IMR-90 (cell line): Measurements from ENCODE around the gene ZNRD2. TPM values are rescaled to one million over a fixed set of nuclear protein-coding genes. Genes with fewer than 3 reads are reported as not detected.
A peak's percentile ranks its signal among the peaks of the same experiment; 100 is the strongest.

ENCODE experiments used
- ATAC-seq: fragments of 200-7000 bp; cut with Tn5 transposase; 2 replicates; pipeline ENCODE4 v1.9.1; 2020; ENCODE audit warnings: low read depth, mild to moderate bottlenecking, moderate library complexity
- BruUV-seq: library from RNA; stranded (reverse); fragments of 400-500 nt; replicated peaks from 2 replicates; lab custom pipeline; 2021; lab: Mats Ljungman, UMichigan
- CTCF ChIA-PET: fragments of 300-600 bp; formaldehyde crosslinking; extraction: SDS; loops from one replicate; lab custom pipeline; 2021; ENCODE audit warnings: antibody characterized with exemption; lab: Yijun Ruan, JAX
- POLR2A ChIA-PET: fragments of 300-600 bp; sonication (Branson Sonifier 250); formaldehyde crosslinking; loops from one replicate; lab custom pipeline; 2022; ENCODE audit warnings: antibody characterized with exemption; ENCODE audit not compliant: unreplicated experiment; lab: Charles Lee
- DNase-seq: peaks from one replicate; pipeline ENCODE4 v3.0.0; 2013
- H2AFZ ChIP-seq: replicated peaks from 2 replicates; pipeline ENCODE3; 2013; ENCODE audit warnings: low read length, mild to moderate bottlenecking; ENCODE audit not compliant: poor library complexity
- H2AK5ac ChIP-seq: 2 replicates; pipeline ENCODE4 v1.6.1; 2013; ENCODE audit warnings: low read depth, low read length, inconsistent platforms
- H2AK9ac ChIP-seq: replicated peaks from 2 replicates; pipeline ENCODE3; 2013; ENCODE audit warnings: mild to moderate bottlenecking, low read depth, low read length, moderate library complexity; ENCODE audit not compliant: poor library complexity
- H2BK120ac ChIP-seq: 2 replicates; pipeline ENCODE4 v1.6.1; 2013; ENCODE audit warnings: low read depth, low read length, inconsistent platforms
- H2BK15ac ChIP-seq: 3 replicates; pipeline ENCODE4 v1.6.1; 2013; ENCODE audit warnings: low read depth, low read length, inconsistent platforms
- H2BK20ac ChIP-seq: 2 replicates; pipeline ENCODE4 v1.6.1; 2013; ENCODE audit warnings: low read depth, mild to moderate bottlenecking, inconsistent platforms, low read length, moderate library complexity
- H2BK5ac ChIP-seq: 2 replicates; pipeline ENCODE4 v1.6.1; 2013; ENCODE audit warnings: mild to moderate bottlenecking, low read depth, low read length, inconsistent platforms; ENCODE audit not compliant: poor library complexity, severe bottlenecking
- H3K14ac ChIP-seq: replicated peaks from 2 replicates; pipeline ENCODE4 v1.6.1; 2013; ENCODE audit warnings: low read depth, low read length, inconsistent platforms
- H3K18ac ChIP-seq: 2 replicates; pipeline ENCODE4 v1.6.1; 2013; ENCODE audit warnings: low read depth, low read length, control low read depth
- H3K23ac ChIP-seq: 2 replicates; pipeline ENCODE4 v1.6.1; 2013; ENCODE audit warnings: low read depth, low read length, inconsistent platforms
- H3K27ac ChIP-seq: 2 replicates; pipeline ENCODE4 v1.5.1; 2013; ENCODE audit warnings: mild to moderate bottlenecking, control low read depth, low read length; ENCODE audit not compliant: insufficient read depth
- H3K27me3 ChIP-seq: 2 replicates; pipeline ENCODE4 v1.6.1; 2013; ENCODE audit warnings: low read length; ENCODE audit not compliant: control insufficient read depth, insufficient read depth
- H3K36me3 ChIP-seq: 2 replicates; pipeline ENCODE4 v1.6.1; 2013; ENCODE audit warnings: low read length, mixed read lengths; ENCODE audit not compliant: control insufficient read depth, insufficient read depth
- H3K4ac ChIP-seq: 2 replicates; pipeline ENCODE4 v1.6.1; 2013; ENCODE audit warnings: low read depth, low read length, inconsistent platforms
- H3K4me1 ChIP-seq: 2 replicates; pipeline ENCODE4 v1.6.1; 2013; ENCODE audit warnings: low read length, mixed read lengths; ENCODE audit not compliant: control insufficient read depth, insufficient read depth
- H3K4me2 ChIP-seq: 2 replicates; pipeline ENCODE4 v1.6.1; 2013; ENCODE audit warnings: low read depth, mild to moderate bottlenecking, control low read depth, low read length, moderate library complexity
- H3K4me3 ChIP-seq: 2 replicates; pipeline ENCODE4 v1.5.1; 2013; ENCODE audit warnings: low read depth, mild to moderate bottlenecking, control low read depth, low read length, moderate library complexity; ENCODE audit not compliant: insufficient read depth
- H3K56ac ChIP-seq: 2 replicates; pipeline ENCODE4 v1.6.1; 2013; ENCODE audit warnings: low read length, inconsistent platforms; ENCODE audit not compliant: insufficient read depth; ENCODE audit errors: extremely low read depth
- H3K79me1 ChIP-seq, 2 experiments: 2 replicates each; pipeline ENCODE4 v1.6.1; 2013; ENCODE audit warnings: low read length in 2 of 2, inconsistent platforms in 1 of 2, low read depth in 1 of 2
- H3K9ac ChIP-seq: 2 replicates; pipeline ENCODE4 v1.6.1; 2013; ENCODE audit warnings: low read depth, low read length, control low read depth
- H3K9me1 ChIP-seq: 2 replicates; pipeline ENCODE4 v1.6.1; 2013; ENCODE audit warnings: low read length, inconsistent platforms; ENCODE audit not compliant: insufficient read depth
- H3K9me3 ChIP-seq: 2 replicates; pipeline ENCODE4 v1.6.1; 2013; ENCODE audit warnings: low read length; ENCODE audit not compliant: control insufficient read depth, insufficient read depth
- H4K20me1 ChIP-seq: 2 replicates; pipeline ENCODE4 v1.6.1; 2013; ENCODE audit warnings: low read length, inconsistent platforms; ENCODE audit not compliant: insufficient read depth
- H4K5ac ChIP-seq: 2 replicates; pipeline ENCODE4 v1.6.1; 2013; ENCODE audit warnings: mild to moderate bottlenecking, low read depth, low read length, control low read depth
- H4K8ac ChIP-seq, 2 experiments: 2 replicates each; pipeline ENCODE4 v1.6.1; 2013; ENCODE audit warnings: low read depth in 2 of 2, low read length in 2 of 2, control low read depth in 1 of 2, inconsistent platforms in 1 of 2
- H4K91ac ChIP-seq: 2 replicates; pipeline ENCODE4 v1.6.1; 2013; ENCODE audit warnings: low read depth, low read length, inconsistent platforms; ENCODE audit not compliant: insufficient read depth
- BHLHE40 ChIP-seq: fragments of 150-350 bp; IDR thresholded peaks from 2 replicates; pipeline ENCODE4 v1.6.1; 2016; ENCODE audit warnings: mild to moderate bottlenecking, low read depth, low read length
- CEBPB ChIP-seq: IDR thresholded peaks from 2 replicates; pipeline ENCODE4 v1.6.1; 2012; ENCODE audit warnings: low read depth, low read length, improper control_type of control experiment
- CHD1 ChIP-seq: IDR thresholded peaks from 2 replicates; pipeline ENCODE4 v1.6.1; 2012; ENCODE audit warnings: low read depth, low read length, improper control_type of control experiment
- FOS ChIP-seq: fragments of 150-350 bp; IDR thresholded peaks from 2 replicates; pipeline ENCODE4 v1.6.1; 2016; ENCODE audit warnings: low read depth, low read length
- MAFK ChIP-seq: IDR thresholded peaks from 2 replicates; pipeline ENCODE4 v1.6.1; 2012; ENCODE audit warnings: low read depth, low read length, improper control_type of control experiment
- MAZ ChIP-seq: IDR thresholded peaks from 2 replicates; pipeline ENCODE4 v1.6.1; 2012; ENCODE audit warnings: low read depth, mild to moderate bottlenecking, low read length, improper control_type of control experiment, moderate library complexity, borderline replicate concordance
- MXI1 ChIP-seq: IDR thresholded peaks from 2 replicates; pipeline ENCODE4 v1.6.1; 2012; ENCODE audit warnings: low read depth, mild to moderate bottlenecking, low read length, moderate library complexity, borderline replicate concordance
- NFE2L2 ChIP-seq: fragments of 150-350 bp; IDR thresholded peaks from 2 replicates; pipeline ENCODE4 v1.6.1; 2016; ENCODE audit warnings: low read depth, mild to moderate bottlenecking, low read length
- POLR2A ChIP-seq: IDR thresholded peaks from 2 replicates; pipeline ENCODE4 v1.6.1; 2012; ENCODE audit warnings: mild to moderate bottlenecking, low read depth, low read length
- RAD21 ChIP-seq: IDR thresholded peaks from 2 replicates; pipeline ENCODE4 v1.6.1; 2012; ENCODE audit warnings: low read length, improper control_type of control experiment
- RCOR1 ChIP-seq: IDR thresholded peaks from 2 replicates; pipeline ENCODE4 v1.6.1; 2012; ENCODE audit warnings: mild to moderate bottlenecking, low read length, improper control_type of control experiment; ENCODE audit not compliant: insufficient replicate concordance
- RFX5 ChIP-seq: IDR thresholded peaks from 2 replicates; pipeline ENCODE4 v1.8.0; 2012; ENCODE audit warnings: low read depth, mild to moderate bottlenecking, low read length, moderate library complexity
- SMC3 ChIP-seq: fragments of 150-350 bp; IDR thresholded peaks from 2 replicates; pipeline ENCODE4 v1.6.1; 2016; ENCODE audit warnings: low read depth, mild to moderate bottlenecking, antibody characterized with exemption, low read length, moderate library complexity
- USF2 ChIP-seq: fragments of 150-350 bp; IDR thresholded peaks from 2 replicates; pipeline ENCODE4 v1.6.1; 2017; ENCODE audit warnings: mild to moderate bottlenecking, antibody characterized with exemption, low read length, low read depth
- WGBS, 2 experiments: methylation state at CpG; one replicate each; pipeline versions ENCODE4 v1.1.5 to v1.1.7; 2013; ENCODE audit warnings: missing lambda C conversion rate in 2 of 2; ENCODE audit not compliant: insufficient read length in 1 of 2; ENCODE audit errors: extremely low coverage in 2 of 2; 5-methylcytosine and 5-hydroxymethylcytosine counted together
- dilution Hi-C: fragments of 300-500 bp; cut with HindIII; formaldehyde crosslinking; loops from one replicate; pipeline ENCODE4 v1.14.3; 2018; ENCODE audit warnings: low sequenced_read_pairs; ENCODE audit not compliant: unreplicated experiment
- in situ Hi-C: fragments of 300-500 bp; cut with MboI; formaldehyde crosslinking; loops from 3 replicates; pipeline ENCODE4 v1.14.3; 2019; ENCODE audit warnings: low sequenced_read_pairs, inconsistent platforms, mixed read lengths
- intact Hi-C: fragments of 100-400 bp; cut with micrococcal nuclease; formaldehyde crosslinking; loops from 2 replicates; pipeline ENCODE4 v1.10.0; 2022
- polyA plus RNA-seq, 3 experiments: library from polyadenylated mRNA; depleted of rRNA; stranded (reverse); fragments of >200 nt; gene quantifications; 2 replicates each; pipeline ENCODE4 v1.2.3, GENCODE V29; 2012; ENCODE audit warnings: low replicate concordance in 1 of 3
- total RNA-seq: library from RNA; depleted of rRNA; stranded (reverse); fragments of >200 nt; gene quantifications from 2 replicates; pipeline ENCODE4 v1.2.3, GENCODE V29; 2012
- TF ChIP-seq, protein P1 (sequence below): conservative IDR thresholded peaks from 2 replicates; pipeline ENCODE4 v1.5.1; 2012; ENCODE audit warnings: mild to moderate bottlenecking, low read depth, low read length, improper control_type of control experiment

Gene ZNRD2
- total and polyA plus RNA-seq, 2 of the 4 experiments (the other 2 are of a cell fraction), result 75.6 to 90.3 TPM

DNA sequence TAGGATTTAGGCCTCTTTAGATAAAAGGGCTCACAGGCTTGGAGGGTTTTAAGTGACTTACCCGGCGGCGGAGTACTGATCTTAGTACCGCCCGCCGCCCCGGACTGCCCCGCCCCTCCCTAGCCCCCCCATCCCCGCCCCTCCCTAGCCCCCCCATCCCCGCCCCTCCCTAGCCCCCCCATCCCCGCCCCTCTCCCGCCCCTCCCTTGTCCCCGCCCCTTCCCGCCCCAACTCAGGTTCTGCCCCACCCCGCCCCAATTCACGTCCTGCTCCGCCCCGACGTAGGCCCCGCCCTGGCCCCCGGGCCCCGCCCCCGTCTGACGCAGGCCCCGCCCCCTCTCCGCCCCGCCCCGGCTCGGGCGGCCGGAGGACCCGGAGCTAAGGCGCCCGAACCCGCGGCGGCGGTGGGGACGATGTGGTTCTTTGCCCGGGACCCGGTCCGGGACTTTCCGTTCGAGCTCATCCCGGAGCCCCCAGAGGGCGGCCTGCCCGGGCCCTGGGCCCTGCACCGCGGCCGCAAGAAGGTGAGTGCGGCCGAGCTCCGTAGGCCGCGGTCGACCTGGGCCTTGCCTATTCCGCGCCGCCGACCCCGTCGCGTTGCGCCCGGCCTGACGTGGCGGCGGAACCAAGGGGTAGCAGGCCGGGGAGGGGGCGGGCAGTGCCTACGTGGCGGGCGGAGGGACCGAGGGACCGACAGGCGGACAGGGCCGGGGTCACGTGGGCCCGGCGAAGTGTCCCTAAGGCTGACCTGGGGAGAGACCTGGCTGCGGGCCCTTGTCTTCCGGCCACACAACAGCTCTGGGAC is 45.3 kb upstream of the ZNRD2 start, which contains the start of gene SCYL1:
Gene SCYL1, plus strand, starts transcription at position 343 of the 805 bp plus-strand sequence. Its CDS starts 71 bp downstream, at position 414.
- peaks cover 28% of the 10 kb centered on the region for H3K36me3 ChIP-seq
- H3K18ac ChIP-seq, result peak within 1 kb of the TSS; percentile 79
- peak within 1 kb of the TSS; percentile 95 for H2AK5ac ChIP-seq
- ATAC-seq, result peak; percentile 97
- no peaks in the 10 kb centered on the region for H3K27me3 ChIP-seq
- intact Hi-C loops (no loop called here), dilution Hi-C loops (no loop called here), in situ Hi-C loops (no loop called here)
- peak within 1 kb of the TSS; percentile 95 for H2AK9ac ChIP-seq
- BruUV-seq, result no TSS peak
- peak within 1 kb of the TSS; percentile 58 for H3K56ac ChIP-seq
- peak within 1 kb of the TSS; percentile 74 to 79; a peak in 3 of 4 replicates for H4K8ac ChIP-seq
- peak within 1 kb of the TSS; percentile 43 for H4K91ac ChIP-seq
- H3K14ac ChIP-seq, result peak within 1 kb of the TSS; percentile 91
- H3K9me3 ChIP-seq, result no peaks in the 10 kb centered on the region
- H3K79me1 ChIP-seq, result peaks cover 21 to 50% of the 10 kb centered on the region in 2 experiments
- H2BK15ac ChIP-seq, result peak within 1 kb of the TSS; percentile 42; the same call in 1 of the 3 replicates
- peak within 1 kb of the TSS; percentile 30; the same call in 1 of the 2 replicates for H4K5ac ChIP-seq
- peak within 1 kb of the TSS; percentile 88 for H3K4me3 ChIP-seq
- H3K9me1 ChIP-seq, result peaks cover 6% of the 10 kb centered on the region; the same call in 1 of the 2 replicates
- WGBS, 2 experiments, result 0% methylated on average over 35 of the region's 82 CpGs; no CpG with 5 or more reads in 1 of the 2 experiments
- H2BK120ac ChIP-seq, result peak within 1 kb of the TSS; percentile 35; the same call in 1 of the 2 replicates
- H3K23ac ChIP-seq, result peak within 1 kb of the TSS; percentile 90
- ChIA-PET CTCF (interaction anchor here (1.0 kb wide), 1 partner anchor 16 kb away, joined by 3 read pairs; no protein-coding TSS in a partner anchor), POLR2A (interaction anchor here (0.6 to 1.8 kb wide), 4 partner anchors 17 to 327 kb away, joined by 3 to 9 read pairs (median 7); partner anchors contain the start of gene MALAT1)
- H4K20me1 ChIP-seq, result peaks cover 32% of the 10 kb centered on the region; the same call in 1 of the 2 replicates
- peak within 1 kb of the TSS; percentile 98 for H3K9ac ChIP-seq
- H3K4me2 ChIP-seq, result peak within 1 kb of the TSS; percentile 97
- peak within 1 kb of the TSS; percentile 79 for H2BK5ac ChIP-seq
- peak within 1 kb of the TSS; percentile 87 for H3K27ac ChIP-seq
- peak within 1 kb of the TSS; percentile 92 for H2AFZ ChIP-seq
- H3K4ac ChIP-seq, result peak within 1 kb of the TSS; percentile 85
- DNase-seq, result peak; percentile 79
- H2BK20ac ChIP-seq, result no peak within 1 kb of the TSS; the same call in 1 of the 2 replicates
- H3K4me1 ChIP-seq, result peaks cover 12% of the 10 kb centered on the region
- TF ChIP-seq FOS (no peak), RFX5 (no peak), POLR2A (peak; percentile 90), CEBPB (no peak), RAD21 (no peak), CHD1 (peak; percentile 93; the same call in 1 of the 2 replicates), MAZ (peak; percentile 38; the same call in 1 of the 2 replicates), NFE2L2 (no peak), BHLHE40 (no peak), SMC3 (no peak), MXI1 (no peak), RCOR1 (no peak), MAFK (no peak), USF2 (peak; percentile 86)
- TF ChIP-seq, protein P1, sequence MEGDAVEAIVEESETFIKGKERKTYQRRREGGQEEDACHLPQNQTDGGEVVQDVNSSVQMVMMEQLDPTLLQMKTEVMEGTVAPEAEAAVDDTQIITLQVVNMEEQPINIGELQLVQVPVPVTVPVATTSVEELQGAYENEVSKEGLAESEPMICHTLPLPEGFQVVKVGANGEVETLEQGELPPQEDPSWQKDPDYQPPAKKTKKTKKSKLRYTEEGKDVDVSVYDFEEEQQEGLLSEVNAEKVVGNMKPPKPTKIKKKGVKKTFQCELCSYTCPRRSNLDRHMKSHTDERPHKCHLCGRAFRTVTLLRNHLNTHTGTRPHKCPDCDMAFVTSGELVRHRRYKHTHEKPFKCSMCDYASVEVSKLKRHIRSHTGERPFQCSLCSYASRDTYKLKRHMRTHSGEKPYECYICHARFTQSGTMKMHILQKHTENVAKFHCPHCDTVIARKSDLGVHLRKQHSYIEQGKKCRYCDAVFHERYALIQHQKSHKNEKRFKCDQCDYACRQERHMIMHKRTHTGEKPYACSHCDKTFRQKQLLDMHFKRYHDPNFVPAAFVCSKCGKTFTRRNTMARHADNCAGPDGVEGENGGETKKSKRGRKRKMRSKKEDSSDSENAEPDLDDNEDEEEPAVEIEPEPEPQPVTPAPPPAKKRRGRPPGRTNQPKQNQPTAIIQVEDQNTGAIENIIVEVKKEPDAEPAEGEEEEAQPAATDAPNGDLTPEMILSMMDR, result no peak
